ENCODE data around the gene TGM3.

The TGM3 gene

GRCh38 chr20:2314759-2315439 lies 19.1 kb downstream of the TGM3 start:
- DNase-seq (ENCODE audit: extremely low read depth, low read depth), result peak; percentile 69
- TF ChIP-seq CTCF (IDR thresholded peaks at IDR 0.05; ENCODE audit: low read depth, low read length), result no peak

DNA sequence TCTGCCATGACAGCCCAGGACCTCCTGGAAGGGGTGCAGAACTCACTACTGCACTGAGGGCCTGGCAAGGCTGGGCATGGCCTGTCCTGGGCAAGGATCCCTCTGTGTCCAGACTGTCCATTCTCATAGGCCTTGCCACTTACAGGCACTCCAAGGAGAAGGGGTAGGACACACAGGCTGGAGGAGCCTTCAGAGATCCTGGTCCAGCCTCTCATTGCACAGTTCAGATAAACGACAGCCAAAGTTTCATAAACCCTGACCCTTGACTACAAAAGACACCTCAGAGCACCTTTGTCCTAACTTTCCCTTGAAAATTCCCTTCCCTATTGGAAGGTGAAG lies 19.6 kb downstream of the TGM3 start:
- TF ChIP-seq CTCF (IDR thresholded peaks at IDR 0.05; ENCODE audit: low read depth, low read length), result no peak
- no peak for DNase-seq (ENCODE audit: extremely low read depth, low read depth)

GRCh38 chr20:2316847-2317495 lies 21.2 kb downstream of the TGM3 start:
- TF ChIP-seq CTCF (IDR thresholded peaks at IDR 0.05; ENCODE audit: low read depth, low read length), result no peak

GRCh38 chr20:2320813-2321658 lies 25.2 kb downstream of the TGM3 start:
- DNase-seq (ENCODE audit: extremely low read depth, low read depth), result no peak

More at GRCh38 chr20:2316847-2317495, 21.2 kb downstream of the TGM3 start:
- DNase-seq (ENCODE audit: extremely low read depth, low read depth), result no peak

DNA sequence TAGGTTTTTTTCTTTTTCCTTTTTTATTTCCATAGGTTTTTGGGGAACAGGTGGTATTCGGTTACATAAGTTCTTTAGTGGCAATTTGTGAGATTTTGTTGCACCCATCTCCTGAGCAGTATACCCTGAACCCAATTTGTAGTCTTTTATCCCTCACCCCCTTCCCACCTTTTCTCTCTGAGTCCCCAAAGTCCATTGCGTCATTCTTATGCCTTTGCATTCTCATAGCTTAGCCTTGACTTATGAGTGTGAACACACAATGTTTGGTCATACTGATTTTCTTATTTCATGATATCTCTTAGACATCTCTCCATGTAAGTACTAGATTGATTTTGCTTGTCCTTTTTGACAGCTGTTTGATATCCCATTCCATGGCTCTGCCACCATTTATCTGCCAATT lies 27.2 kb downstream of the TGM3 start:
- no peak for DNase-seq (ENCODE audit: extremely low read depth, low read depth)
- TF ChIP-seq CTCF (IDR thresholded peaks at IDR 0.05; ENCODE audit: low read depth, low read length), result no peak

More at GRCh38 chr20:2320813-2321658, 25.2 kb downstream of the TGM3 start:
- no peak for TF ChIP-seq CTCF (IDR thresholded peaks at IDR 0.05; ENCODE audit: low read depth, low read length)

- TF ChIP-seq CTCF (IDR thresholded peaks at IDR 0.05; ENCODE audit: low read depth, low read length), result no peak
- no peak for DNase-seq (ENCODE audit: extremely low read depth, low read depth)
These were observed 30.2 kb downstream of the TGM3 start for GRCh38 chr20:2326046-2326445.

All from AG09319 (cell line).